HFFc6 (cell line): ENCODE data around the gene DNAJC3. TPM values are rescaled to one million over a fixed set of nuclear protein-coding genes. Genes with fewer than 3 reads are reported as not detected.
"Not testable (repeated sequence)": the region's sequence is repeated elsewhere in the genome, so short reads cannot be mapped to it uniquely, and the experiment has no call there.

ENCODE experiments used
- DNase-seq: peaks from one replicate; pipeline ENCODE4 v3.0.0-alpha.2; 2018
- H3K27ac Mint-ChIP-seq: 2 replicates; pipeline ENCODE4 v1.8.0; 2020; ENCODE audit warnings: mild to moderate bottlenecking, mixed read lengths
- H3K27me3 Mint-ChIP-seq: 2 replicates; pipeline ENCODE4 v1.8.0; 2021; ENCODE audit warnings: mild to moderate bottlenecking, moderate library complexity, mixed read lengths; ENCODE audit not compliant: insufficient read depth
- H3K36me3 Mint-ChIP-seq: 2 replicates; pipeline ENCODE4 v1.8.0; 2021; ENCODE audit warnings: low read depth, mixed read lengths
- H3K4me1 Mint-ChIP-seq: 2 replicates; pipeline ENCODE4 v1.8.0; 2020; ENCODE audit warnings: low read depth, mixed read lengths
- H3K4me3 Mint-ChIP-seq: 2 replicates; pipeline ENCODE4 v1.8.0; 2020; ENCODE audit warnings: mild to moderate bottlenecking, moderate library complexity, mixed read lengths
- H3K9me3 Mint-ChIP-seq: 2 replicates; pipeline ENCODE4 v1.8.0; 2020; ENCODE audit warnings: mild to moderate bottlenecking, mixed read lengths
- CTCF ChIP-seq: fragments of 200-600 bp; sonication (generic); IDR thresholded peaks from 2 replicates; pipeline ENCODE4 v1.5.0; 2021; ENCODE audit warnings: antibody characterized with exemption, mild to moderate bottlenecking
- total RNA-seq, 6 experiments: library from RNA; stranded (reverse); fragmentation: NEBNext Ultra II Directional; extraction: Animal tissue kit (Norgen Biotek cat#: 25700); gene quantifications; 2 replicates in 1 of 6; 3 replicates in 5 of 6; pipeline ENCODE4 v1.2.3, GENCODE V29; 2021

The DNAJC3 gene
- total RNA-seq, 6 experiments from 2014 or later = 40.6 to 53.7 (median 48.4) TPM

GRCh38 chr13:95652821-95653220, 24.1 kb upstream of the DNAJC3 start:
- peaks cover 5% of the 10 kb centered on the region for H3K27me3 Mint-ChIP-seq
- H3K36me3 Mint-ChIP-seq = no peaks in the 10 kb centered on the region
- peaks cover 25% of the 10 kb centered on the region for H3K4me1 Mint-ChIP-seq
- H3K9me3 Mint-ChIP-seq = no peaks in the 10 kb centered on the region
- H3K27ac Mint-ChIP-seq = no peak overlapping the region
- no peak overlapping the region for H3K4me3 Mint-ChIP-seq
- DNase-seq = no peak
- no peak for TF ChIP-seq CTCF

GRCh38 chr13:95656386-95657015, 20.4 kb upstream of the DNAJC3 start:
- Mint-ChIP-seq H3K4me1 (peaks cover 12% of the 10 kb centered on the region), H3K27me3 (peaks cover 5% of the 10 kb centered on the region), H3K4me3 (no peak overlapping the region), H3K36me3 (no peaks in the 10 kb centered on the region), H3K9me3 (no peaks in the 10 kb centered on the region), H3K27ac (no peak overlapping the region)
- no peak for DNase-seq
- no peak for TF ChIP-seq CTCF

GRCh38 chr13:95659500-95659899, 17.4 kb upstream of the DNAJC3 start:
- no peak overlapping the region for H3K4me3 Mint-ChIP-seq
- H3K27ac Mint-ChIP-seq = no peak overlapping the region
- H3K4me1 Mint-ChIP-seq = peaks cover 12% of the 10 kb centered on the region
- H3K9me3 Mint-ChIP-seq = no peaks in the 10 kb centered on the region
- H3K27me3 Mint-ChIP-seq = peaks cover 12% of the 10 kb centered on the region
- no peak for TF ChIP-seq CTCF
- no peak for DNase-seq
- H3K36me3 Mint-ChIP-seq = no peaks in the 10 kb centered on the region

- H3K9me3 Mint-ChIP-seq = peaks cover under 1% of the 10 kb centered on the region; the same call in 1 of the 2 replicates
- no peak overlapping the region for H3K27ac Mint-ChIP-seq
- no peaks in the 10 kb centered on the region for H3K36me3 Mint-ChIP-seq
- peaks cover 7% of the 10 kb centered on the region for H3K27me3 Mint-ChIP-seq
- H3K4me1 Mint-ChIP-seq = peaks cover 6% of the 10 kb centered on the region
- no peak overlapping the region for H3K4me3 Mint-ChIP-seq
- DNase-seq = peak; percentile 59
- peak; percentile 86 for TF ChIP-seq CTCF
These were observed 15.9 kb upstream of the DNAJC3 start for GRCh38 chr13:95660981-95661581.

GRCh38 chr13:95667235-95667634, 9.7 kb upstream of the DNAJC3 start:
- H3K27me3 Mint-ChIP-seq, H3K4me1 Mint-ChIP-seq, H3K27ac Mint-ChIP-seq, H3K4me3 Mint-ChIP-seq, DNase-seq: not testable (repeated sequence)
- H3K36me3 Mint-ChIP-seq = peaks cover 18% of the 10 kb centered on the region; the same call in 1 of the 2 replicates
- peaks cover 45% of the 10 kb centered on the region for H3K9me3 Mint-ChIP-seq

- Mint-ChIP-seq H3K36me3 (peaks cover 18% of the 10 kb centered on the region; the same call in 1 of the 2 replicates), H3K27me3 (no peaks in the 10 kb centered on the region; the same call in none of the 2 replicates), H3K27ac (no peak overlapping the region), H3K4me1 (peaks cover 28% of the 10 kb centered on the region), H3K4me3 (no peak overlapping the region), H3K9me3 (peaks cover 39% of the 10 kb centered on the region)
- TF ChIP-seq CTCF = no peak
- DNase-seq = no peak
These were observed 5.3 kb upstream of the DNAJC3 start for GRCh38 chr13:95671597-95671996.
